HG03159 (cell line): ENCODE results near the gene NRG4.
"Not testable (repeated sequence)": the region's sequence is repeated elsewhere in the genome, so short reads cannot be mapped to it uniquely, and the experiment has no call there.

Experiments used
- ATAC-seq: cut with Tn5 transposase; IDR thresholded peaks from one replicate; pipeline ENCODE4 v1.9.1; 2021; ENCODE audit warnings: mild to moderate bottlenecking, moderate library complexity; ENCODE audit not compliant: unreplicated experiment

The NRG4 gene

GRCh38 chr15:75994220-75994619 lies 18.0 kb downstream of the NRG4 start:
- no peak for ATAC-seq

- ATAC-seq = no peak
These were observed 19.3 kb downstream of the NRG4 start for GRCh38 chr15:75992897-75993296.

- ATAC-seq = no peak
These were observed 22.3 kb downstream of the NRG4 start for GRCh38 chr15:75989875-75990274.

- ATAC-seq = no peak
These were observed 23.2 kb downstream of the NRG4 start for GRCh38 chr15:75989045-75989444.

- ATAC-seq = no peak
These were observed 26.3 kb downstream of the NRG4 start for GRCh38 chr15:75985971-75986370.

- not testable (repeated sequence) for ATAC-seq
These were observed 27.5 kb downstream of the NRG4 start for GRCh38 chr15:75984706-75985105.

- ATAC-seq = no peak
These were observed 29.8 kb downstream of the NRG4 start for GRCh38 chr15:75982468-75982867.

GRCh38 chr15:75981149-75981815 lies 30.9 kb downstream of the NRG4 start:
- ATAC-seq = no peak

GRCh38 chr15:75976766-75977165 lies 35.5 kb downstream of the NRG4 start:
- not testable (repeated sequence) for ATAC-seq

GRCh38 chr15:75966073-75966472 lies 46.2 kb downstream of the NRG4 start:
- no peak for ATAC-seq

GRCh38 chr15:75961331-75961730 lies 50.9 kb downstream of the NRG4 start:
- ATAC-seq = no peak

- no peak for ATAC-seq
These were observed 56.5 kb downstream of the NRG4 start for GRCh38 chr15:75955720-75956119.

GRCh38 chr15:75952525-75952924 lies 59.7 kb downstream of the NRG4 start:
- ATAC-seq = no peak

- ATAC-seq = no peak
These were observed 63.4 kb downstream of the NRG4 start for GRCh38 chr15:75948761-75949296.

GRCh38 chr15:75947092-75947491 lies 65.1 kb downstream of the NRG4 start:
- ATAC-seq = no peak

GRCh38 chr15:75945953-75946352 lies 66.3 kb downstream of the NRG4 start:
- no peak for ATAC-seq

- no peak for ATAC-seq
These were observed 68.5 kb downstream of the NRG4 start for GRCh38 chr15:75943713-75944215.

- no peak for ATAC-seq
These were observed 69.0 kb downstream of the NRG4 start for GRCh38 chr15:75943246-75943645.

- ATAC-seq = no peak
These were observed 69.8 kb downstream of the NRG4 start for GRCh38 chr15:75942464-75942863.

- ATAC-seq = no peak
These were observed 81.4 kb downstream of the NRG4 start for GRCh38 chr15:75930866-75931265.

- ATAC-seq = no peak
These were observed 82.2 kb downstream of the NRG4 start for GRCh38 chr15:75929799-75930565.
